ENCODE data around the gene GRIK2.

DNA sequence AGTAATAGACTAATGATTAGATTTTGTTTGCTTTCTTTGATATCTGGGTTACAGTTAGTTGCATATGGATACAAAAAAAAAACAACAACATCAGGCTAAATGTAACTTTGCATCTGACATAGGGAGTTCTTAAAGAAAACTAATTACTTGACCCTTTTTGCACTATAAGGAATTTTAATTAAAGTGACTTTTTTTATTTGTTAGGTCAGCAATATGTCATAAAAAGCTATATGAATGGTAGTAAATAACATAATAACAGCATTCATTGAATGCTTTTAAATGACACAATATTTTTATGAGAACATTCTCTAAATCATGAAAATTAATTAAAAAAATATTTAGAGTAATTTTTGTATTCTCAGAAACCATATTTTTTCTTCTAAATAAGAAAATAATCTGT, 183.6 kb downstream of the GRIK2 start:
- TF ChIP-seq, protein P1, sequence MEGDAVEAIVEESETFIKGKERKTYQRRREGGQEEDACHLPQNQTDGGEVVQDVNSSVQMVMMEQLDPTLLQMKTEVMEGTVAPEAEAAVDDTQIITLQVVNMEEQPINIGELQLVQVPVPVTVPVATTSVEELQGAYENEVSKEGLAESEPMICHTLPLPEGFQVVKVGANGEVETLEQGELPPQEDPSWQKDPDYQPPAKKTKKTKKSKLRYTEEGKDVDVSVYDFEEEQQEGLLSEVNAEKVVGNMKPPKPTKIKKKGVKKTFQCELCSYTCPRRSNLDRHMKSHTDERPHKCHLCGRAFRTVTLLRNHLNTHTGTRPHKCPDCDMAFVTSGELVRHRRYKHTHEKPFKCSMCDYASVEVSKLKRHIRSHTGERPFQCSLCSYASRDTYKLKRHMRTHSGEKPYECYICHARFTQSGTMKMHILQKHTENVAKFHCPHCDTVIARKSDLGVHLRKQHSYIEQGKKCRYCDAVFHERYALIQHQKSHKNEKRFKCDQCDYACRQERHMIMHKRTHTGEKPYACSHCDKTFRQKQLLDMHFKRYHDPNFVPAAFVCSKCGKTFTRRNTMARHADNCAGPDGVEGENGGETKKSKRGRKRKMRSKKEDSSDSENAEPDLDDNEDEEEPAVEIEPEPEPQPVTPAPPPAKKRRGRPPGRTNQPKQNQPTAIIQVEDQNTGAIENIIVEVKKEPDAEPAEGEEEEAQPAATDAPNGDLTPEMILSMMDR (IDR thresholded peaks at IDR 0.05), result no peak
- TF ChIP-seq TCF7L2 (IDR thresholded peaks at IDR 0.05; ENCODE audit: low read depth, low read length), result no peak
